ENCODE data around the gene SND1.

SND1 gene

GRCh38 chr7:127781081-127781480, 129.1 kb downstream of the SND1 start:
- no peak overlapping the region for H3K4me3 ChIP-seq (replicated peaks; ENCODE audit: low read depth, low read length)
- TF ChIP-seq CTCF (IDR thresholded peaks at IDR 0.05; ENCODE audit: low read length, missing control alignments) = no peak
- DNase-seq (ENCODE audit: low read depth) = no peak

- no peak for TF ChIP-seq CTCF (IDR thresholded peaks at IDR 0.05; ENCODE audit: low read length, missing control alignments)
- H3K4me3 ChIP-seq (replicated peaks; ENCODE audit: low read depth, low read length) = no peak overlapping the region
- no peak for DNase-seq (ENCODE audit: low read depth)
These were observed 130.1 kb downstream of the SND1 start for GRCh38 chr7:127782075-127782474.

- no peak overlapping the region for H3K4me3 ChIP-seq (replicated peaks; ENCODE audit: low read depth, low read length)
- DNase-seq (ENCODE audit: low read depth) = peak; percentile 47
- TF ChIP-seq CTCF (IDR thresholded peaks at IDR 0.05; ENCODE audit: low read length, missing control alignments) = no peak
These were observed 130.9 kb downstream of the SND1 start for GRCh38 chr7:127782654-127783559.

- no peak overlapping the region for H3K4me3 ChIP-seq (replicated peaks; ENCODE audit: low read depth, low read length)
- no peak for TF ChIP-seq CTCF (IDR thresholded peaks at IDR 0.05; ENCODE audit: low read length, missing control alignments)
- peak; percentile 52 for DNase-seq (ENCODE audit: low read depth)
These were observed 134.2 kb downstream of the SND1 start for GRCh38 chr7:127786184-127786583.

- TF ChIP-seq CTCF (IDR thresholded peaks at IDR 0.05; ENCODE audit: low read length, missing control alignments) = no peak
- no peak overlapping the region for H3K4me3 ChIP-seq (replicated peaks; ENCODE audit: low read depth, low read length)
- DNase-seq (ENCODE audit: low read depth) = no peak
These were observed 137.0 kb downstream of the SND1 start for GRCh38 chr7:127789031-127789430.

GRCh38 chr7:127791446-127792189, 139.6 kb downstream of the SND1 start:
- TF ChIP-seq CTCF (IDR thresholded peaks at IDR 0.05; ENCODE audit: low read length, missing control alignments) = no peak
- peak; percentile 46 for DNase-seq (ENCODE audit: low read depth)
- no peak overlapping the region for H3K4me3 ChIP-seq (replicated peaks; ENCODE audit: low read depth, low read length)
